Fibroblast of lung (primary cell): ENCODE results near the gene COLEC12. TPM values are rescaled to one million over a fixed set of nuclear protein-coding genes. Genes with fewer than 3 reads are reported as not detected.

Experiments
- DNase-seq, 2 donors: peaks; one replicate each; pipeline versions ENCODE4 v3.0.0 to v3.0.0-alpha.2; 2010; ENCODE audit warnings: low read depth in 2 of 2
- H2AFZ ChIP-seq: 2 replicates; pipeline ENCODE4 v1.5.1; 2012; ENCODE audit warnings: low read length, control low read depth, inconsistent platforms
- H3K27ac ChIP-seq: 2 replicates; pipeline ENCODE4 v1.5.1; 2011; ENCODE audit warnings: low read length, control low read depth; ENCODE audit not compliant: insufficient read depth
- H3K27me3 ChIP-seq: 2 replicates; pipeline ENCODE4 v1.5.1; 2011; ENCODE audit warnings: mild to moderate bottlenecking, low read length; ENCODE audit not compliant: control insufficient read depth, insufficient read depth
- H3K36me3 ChIP-seq: 2 replicates; pipeline ENCODE4 v1.5.1; 2011; ENCODE audit warnings: low read length; ENCODE audit not compliant: control insufficient read depth, insufficient read depth
- H3K4me1 ChIP-seq: 2 replicates; pipeline ENCODE4 v1.5.1; 2011; ENCODE audit warnings: low read length; ENCODE audit not compliant: control insufficient read depth, insufficient read depth; ENCODE audit errors: extremely low read depth
- H3K4me2 ChIP-seq: 2 replicates; pipeline ENCODE4 v1.5.1; 2011; ENCODE audit warnings: low read length, control low read depth; ENCODE audit not compliant: insufficient read depth; ENCODE audit errors: extremely low read depth
- H3K4me3 ChIP-seq, 4 experiments: fragments of 200-600 bp in 1 of 4; sonication (generic) in 1 of 4; replicated peaks in 1 of 4; 2 replicates each; pipeline ENCODE4 v1.5.1; 2011 to 2016; ENCODE audit warnings: low read length in 4 of 4, low read depth in 3 of 4, mild to moderate bottlenecking in 3 of 4, control low read depth in 2 of 4, inconsistent platforms in 1 of 4, mixed read lengths in 1 of 4; ENCODE audit not compliant: insufficient read depth in 1 of 4; ENCODE audit errors: control extremely low read depth in 1 of 4
- H3K79me2 ChIP-seq: 2 replicates; pipeline ENCODE4 v1.5.1; 2012; ENCODE audit warnings: mild to moderate bottlenecking, low read length, inconsistent platforms; ENCODE audit not compliant: control insufficient read depth, insufficient read depth
- H3K9ac ChIP-seq: 2 replicates; pipeline ENCODE4 v1.5.1; 2011; ENCODE audit warnings: mild to moderate bottlenecking, low read length, control low read depth; ENCODE audit not compliant: insufficient read depth
- H3K9me3 ChIP-seq: 2 replicates; pipeline ENCODE4 v1.5.1; 2012; ENCODE audit warnings: low read depth, low read length; ENCODE audit not compliant: control insufficient read depth, insufficient read depth
- H4K20me1 ChIP-seq: 2 replicates; pipeline ENCODE4 v1.5.1; 2011; ENCODE audit warnings: low read length; ENCODE audit not compliant: control insufficient read depth, insufficient read depth; ENCODE audit errors: extremely low read depth
- CTCF ChIP-seq, 2 donors: IDR thresholded peaks in 1 of 2; conservative IDR thresholded peaks in 1 of 2; 1 replicate in 1 of 2; 2 replicates in 1 of 2; pipeline ENCODE4 v1.5.1; 2011 to 2012; ENCODE audit warnings: low read length in 2 of 2, control low read depth in 1 of 2, inconsistent platforms in 1 of 2, low read depth in 1 of 2, mild to moderate bottlenecking in 1 of 2
- EZH2 ChIP-seq: IDR thresholded peaks from 2 replicates; pipeline ENCODE4 v1.5.1; 2012; ENCODE audit warnings: low read length, control low read depth, mild to moderate bottlenecking; ENCODE audit errors: missing control alignments
- polyA plus RNA-seq, 2 donors: library from polyadenylated mRNA; depleted of rRNA in 1 of 2; stranded (reverse) in 1 of 2; unstranded in 1 of 2; fragments of >200 nt; gene quantifications; 2 replicates each; pipeline ENCODE4 v1.2.1, GENCODE V29; 2011 to 2012; ENCODE audit warnings: missing spikeins in 1 of 2
- total RNA-seq: library from RNA; depleted of rRNA; stranded (reverse); fragments of >200 nt; gene quantifications from 2 replicates; pipeline ENCODE4 v1.2.1, GENCODE V29; 2014

COLEC12 gene
- total and polyA plus RNA-seq, 2 donors (not counting 1 experiment from before 2014, with no cell fraction given) = 20.0 to 24.8 TPM

GRCh38 chr18:328928-329327 is 171.6 kb downstream of the COLEC12 start:
- Histone ChIP-seq H3K4me2 (no peak overlapping the region), H4K20me1 (no peaks in the 10 kb centered on the region), H3K9ac (no peak overlapping the region), H3K36me3 (no peaks in the 10 kb centered on the region), H3K4me3 (no peak overlapping the region), H3K79me2 (no peaks in the 10 kb centered on the region), H3K27me3 (no peaks in the 10 kb centered on the region), H2AFZ (no peak overlapping the region), H3K4me1 (no peaks in the 10 kb centered on the region), H3K27ac (no peak overlapping the region), H3K9me3 (no peaks in the 10 kb centered on the region)
- no peak for TF ChIP-seq CTCF (conservative IDR thresholded peaks at IDR 0.05 in 1 of 2, IDR thresholded peaks at IDR 0.05 in 1 of 2; ENCODE audit: low read depth in 1 of 2, low read length in 2 of 2)
- no peak for TF ChIP-seq EZH2
- DNase-seq = no peak

- no peak for TF ChIP-seq CTCF (conservative IDR thresholded peaks at IDR 0.05 in 1 of 2, IDR thresholded peaks at IDR 0.05 in 1 of 2; ENCODE audit: low read depth in 1 of 2, low read length in 2 of 2)
- no peak for TF ChIP-seq EZH2
- Histone ChIP-seq H3K36me3 (no peaks in the 10 kb centered on the region), H3K9ac (no peak overlapping the region), H3K4me3 (no peak overlapping the region), H2AFZ (no peak overlapping the region), H3K9me3 (no peaks in the 10 kb centered on the region), H3K4me1 (peaks cover 8% of the 10 kb centered on the region), H3K27ac (no peak overlapping the region), H4K20me1 (no peaks in the 10 kb centered on the region), H3K4me2 (no peak overlapping the region), H3K79me2 (no peaks in the 10 kb centered on the region), H3K27me3 (peaks cover 2% of the 10 kb centered on the region)
- DNase-seq = peak in 1 of 2 donors; percentile 57
Measured at GRCh38 chr18:326846-327245, 173.7 kb downstream of the COLEC12 start.

DNA sequence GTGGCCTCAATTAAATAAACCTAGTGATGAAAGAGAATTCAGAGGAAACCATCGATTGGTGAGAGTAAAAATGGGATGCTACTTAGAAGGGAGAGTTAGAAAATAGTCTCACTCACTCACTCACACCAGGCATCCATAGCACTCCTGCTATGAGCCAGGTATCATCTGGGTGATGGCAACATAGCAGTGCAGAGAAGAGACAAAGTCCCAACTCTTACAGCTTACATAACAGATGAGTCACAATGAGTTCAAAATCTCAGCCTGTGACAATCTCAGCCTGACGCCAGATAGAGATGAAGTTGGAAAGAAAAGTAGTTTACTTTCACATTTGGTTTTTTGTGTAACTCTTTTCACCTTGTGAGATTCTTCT is 177.3 kb downstream of the COLEC12 start:
- Histone ChIP-seq H3K4me2 (no peak overlapping the region), H3K79me2 (no peaks in the 10 kb centered on the region), H3K9ac (no peak overlapping the region), H3K4me1 (peaks cover 8% of the 10 kb centered on the region), H2AFZ (no peak overlapping the region), H4K20me1 (no peaks in the 10 kb centered on the region), H3K4me3 (no peak overlapping the region), H3K27me3 (peaks cover 7% of the 10 kb centered on the region), H3K36me3 (no peaks in the 10 kb centered on the region), H3K27ac (no peak overlapping the region), H3K9me3 (no peaks in the 10 kb centered on the region)
- no peak for TF ChIP-seq CTCF (conservative IDR thresholded peaks at IDR 0.05 in 1 of 2, IDR thresholded peaks at IDR 0.05 in 1 of 2; ENCODE audit: low read depth in 1 of 2, low read length in 2 of 2)
- no peak for TF ChIP-seq EZH2
- peak; percentile 17 to 58 for DNase-seq
